Islet of Langerhans (tissue), 1 donor: Measurements from ENCODE around the gene RHBDF1.
"Not testable (repeated sequence)": the region's sequence is repeated elsewhere in the genome, so short reads cannot be mapped to it uniquely, and the experiment has no call there.

Experiments used
- FAIRE-seq: peaks from one replicate; lab custom pipeline; 2011; peaks lifted over from hg19 to GRCh38; lab: Jason Lieb, UNC

The RHBDF1 gene

GRCh38 chr16:58491-59439, 13.7 kb downstream of the RHBDF1 start:
- FAIRE-seq, result no peak

- FAIRE-seq, result no peak
Measured at GRCh38 chr16:57711-58110, 14.7 kb downstream of the RHBDF1 start.

GRCh38 chr16:56231-56927, 16.1 kb downstream of the RHBDF1 start:
- FAIRE-seq, result no peak

GRCh38 chr16:55571-56136, 16.8 kb downstream of the RHBDF1 start:
- no peak for FAIRE-seq

- FAIRE-seq, result no peak
Measured at GRCh38 chr16:54237-54581, 18.2 kb downstream of the RHBDF1 start.

GRCh38 chr16:53346-54236, 18.8 kb downstream of the RHBDF1 start, which contains the start of the genes POLR3K and SNRNP25:
POLR3K (minus strand) TSS chr16:53608; CDS start chr16:53586, 22 bp downstream.
SNRNP25 (plus strand) TSS chr16:53828; CDS start chr16:54017, 189 bp downstream.
- FAIRE-seq, result no peak

- no peak for FAIRE-seq
Measured at GRCh38 chr16:50769-51591, 21.5 kb downstream of the RHBDF1 start.

- no peak for FAIRE-seq
Measured at GRCh38 chr16:47234-47633, 25.2 kb downstream of the RHBDF1 start.

- FAIRE-seq, result not testable (repeated sequence)
Measured at GRCh38 chr16:46510-46909, 25.9 kb downstream of the RHBDF1 start.

- FAIRE-seq, result no peak
Measured at GRCh38 chr16:45454-45853, 27.0 kb downstream of the RHBDF1 start.

GRCh38 chr16:44655-45054, 27.8 kb downstream of the RHBDF1 start:
- FAIRE-seq, result no peak

- FAIRE-seq, result no peak
Measured at GRCh38 chr16:43294-43693, 29.1 kb downstream of the RHBDF1 start.

GRCh38 chr16:42691-43090, 29.7 kb downstream of the RHBDF1 start:
- FAIRE-seq, result no peak

- no peak for FAIRE-seq
Measured at GRCh38 chr16:42069-42457, 30.4 kb downstream of the RHBDF1 start.

- no peak for FAIRE-seq
Measured at GRCh38 chr16:41439-42068, 30.9 kb downstream of the RHBDF1 start.

- no peak for FAIRE-seq
Measured at GRCh38 chr16:38941-39892, 33.2 kb downstream of the RHBDF1 start.

- FAIRE-seq, result not testable (repeated sequence)
Measured at GRCh38 chr16:38206-38605, 34.2 kb downstream of the RHBDF1 start.

- no peak for FAIRE-seq
Measured at GRCh38 chr16:37511-37910, 34.9 kb downstream of the RHBDF1 start.

- FAIRE-seq, result no peak
Measured at GRCh38 chr16:36336-36984, 36.0 kb downstream of the RHBDF1 start.
